NAMALWA (cell line): Measurements from ENCODE around the gene PSME4.
"Not testable (repeated sequence)": the region's sequence is repeated elsewhere in the genome, so short reads cannot be mapped to it uniquely, and the experiment has no call there.

Experiments
- DNase-seq: peaks from one replicate; pipeline ENCODE4 v3.0.0-alpha.2; 2015; ENCODE audit warnings: low spot score

PSME4 gene

DNA sequence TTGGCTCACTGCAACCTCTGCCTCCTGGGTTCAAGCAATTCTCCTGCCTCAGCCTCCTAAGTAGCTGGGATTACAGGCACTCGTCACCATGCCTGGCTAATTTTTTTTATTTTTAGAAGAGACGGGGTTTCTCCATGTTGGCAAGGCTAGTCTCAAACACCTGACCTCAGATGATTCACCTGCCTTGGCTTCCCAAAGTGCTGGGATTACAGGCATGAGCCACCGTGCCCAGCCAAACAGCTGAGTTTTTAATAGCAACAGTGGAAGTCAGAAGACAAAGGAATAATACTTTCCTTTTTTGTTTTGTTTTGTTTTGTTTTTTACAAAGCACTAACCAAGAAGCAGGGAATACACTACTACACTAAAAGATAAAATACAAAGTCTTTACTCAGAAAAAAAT is 127.9 kb downstream of the PSME4 start:
- DNase-seq: no peak

DNA sequence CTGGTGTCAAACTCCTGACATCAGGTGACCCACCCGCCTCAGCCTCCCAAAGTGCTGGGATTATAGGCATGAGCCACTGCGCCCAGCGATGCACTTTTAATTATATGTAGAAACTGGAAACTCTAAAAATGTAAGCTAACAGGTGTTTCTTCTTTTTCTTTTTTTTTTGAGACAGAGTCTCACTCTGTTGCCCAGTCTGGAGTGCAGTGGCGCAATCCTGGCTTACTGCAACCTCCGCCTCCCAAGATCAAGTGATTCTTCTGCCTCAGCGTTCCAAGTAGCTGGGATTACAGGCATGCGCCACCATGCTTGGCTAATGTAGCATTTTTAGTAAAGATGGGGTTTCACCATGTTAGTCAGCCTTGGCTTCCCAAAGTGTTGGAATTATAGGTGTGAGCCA is 129.1 kb downstream of the PSME4 start:
- DNase-seq: not testable (repeated sequence)

DNA sequence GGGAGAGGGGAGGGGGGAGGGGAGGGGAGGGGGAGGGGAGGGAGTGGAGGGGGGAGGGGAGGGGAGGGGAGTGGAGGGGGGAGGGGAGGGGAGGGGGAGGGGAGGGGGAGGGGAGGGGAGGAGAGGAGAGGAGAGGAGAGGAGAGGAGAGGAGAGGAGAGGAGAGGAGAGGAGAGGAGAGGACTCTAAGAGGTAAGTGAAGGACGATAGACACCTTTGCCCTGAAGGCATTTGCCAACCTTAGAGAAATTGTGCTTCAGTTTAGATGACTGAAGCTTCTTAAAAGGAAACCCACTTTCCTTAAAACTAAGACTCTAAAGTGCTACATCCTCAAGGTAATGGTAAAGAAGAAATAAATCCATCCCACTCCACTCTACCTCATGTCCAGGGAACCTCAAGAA is 130.2 kb downstream of the PSME4 start:
- no peak for DNase-seq

DNA sequence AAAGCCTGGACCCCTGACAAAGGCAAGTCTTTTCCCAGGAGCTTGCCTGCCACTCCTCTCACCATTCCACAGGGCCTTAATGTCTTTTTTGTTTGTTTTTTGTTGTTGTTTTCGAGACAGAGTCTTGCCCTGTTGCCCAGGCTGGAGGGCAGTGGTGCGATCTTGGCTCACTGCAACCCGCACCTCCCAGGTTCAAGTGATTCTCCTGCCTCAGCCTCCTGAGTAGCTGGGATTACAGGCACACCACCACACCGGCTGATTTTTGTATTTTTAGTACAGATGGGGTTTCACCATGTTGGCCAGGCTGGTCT is 140.9 kb downstream of the PSME4 start:
- not testable (repeated sequence) for DNase-seq

DNA sequence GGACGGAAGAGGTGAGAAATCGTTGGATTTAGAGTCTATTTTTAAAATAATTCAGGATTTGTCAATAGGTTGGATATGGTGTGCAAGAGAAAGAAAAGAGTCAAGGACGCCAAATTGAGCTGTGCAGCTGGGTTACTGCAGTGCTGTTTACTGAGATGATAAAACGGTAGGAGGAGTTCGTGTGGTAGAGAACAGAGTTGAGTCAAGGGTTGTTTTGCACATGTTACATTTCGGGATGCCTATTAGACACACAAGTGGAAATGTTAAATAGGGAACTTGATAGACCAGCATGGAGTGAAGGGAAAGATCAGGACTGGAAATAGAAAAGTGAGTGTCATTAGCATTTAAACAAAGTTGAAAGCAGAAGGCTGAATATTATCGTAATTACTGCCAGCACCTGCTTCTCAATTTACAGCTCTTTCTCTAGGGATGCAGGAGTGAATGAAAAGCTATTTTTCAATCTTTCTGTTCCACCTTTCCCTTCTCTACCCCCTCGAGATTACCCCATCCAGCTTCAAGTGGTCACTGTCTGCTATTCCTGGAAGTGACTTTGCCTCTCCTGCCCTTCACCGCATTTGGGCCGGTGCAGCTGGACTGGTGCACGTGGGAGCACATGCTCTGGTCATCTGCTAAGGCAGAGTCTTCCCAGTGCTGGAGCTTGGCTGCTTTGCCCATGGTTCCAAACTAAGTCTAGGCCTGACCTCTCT is 141.4 kb downstream of the PSME4 start:
- DNase-seq: no peak

DNA sequence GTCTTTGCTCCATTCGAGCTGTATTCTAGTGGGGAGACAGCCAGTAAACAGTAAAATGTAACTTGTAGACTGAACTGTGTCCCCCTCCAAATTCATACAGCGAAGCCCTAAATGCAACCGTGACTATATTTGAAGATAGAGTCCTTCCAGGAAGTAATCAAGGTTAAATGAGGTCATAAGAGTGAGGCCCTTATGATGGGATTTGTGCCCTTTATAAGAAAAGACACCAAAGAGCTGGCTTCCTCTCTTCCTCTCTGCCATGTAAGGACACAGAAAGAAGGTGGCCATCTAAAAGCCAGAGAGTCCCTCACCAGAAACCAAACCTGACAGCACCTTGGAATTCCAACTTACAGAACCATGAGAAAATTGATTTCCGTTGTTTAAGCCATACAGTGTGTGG is 142.5 kb downstream of the PSME4 start:
- no peak for DNase-seq

DNA sequence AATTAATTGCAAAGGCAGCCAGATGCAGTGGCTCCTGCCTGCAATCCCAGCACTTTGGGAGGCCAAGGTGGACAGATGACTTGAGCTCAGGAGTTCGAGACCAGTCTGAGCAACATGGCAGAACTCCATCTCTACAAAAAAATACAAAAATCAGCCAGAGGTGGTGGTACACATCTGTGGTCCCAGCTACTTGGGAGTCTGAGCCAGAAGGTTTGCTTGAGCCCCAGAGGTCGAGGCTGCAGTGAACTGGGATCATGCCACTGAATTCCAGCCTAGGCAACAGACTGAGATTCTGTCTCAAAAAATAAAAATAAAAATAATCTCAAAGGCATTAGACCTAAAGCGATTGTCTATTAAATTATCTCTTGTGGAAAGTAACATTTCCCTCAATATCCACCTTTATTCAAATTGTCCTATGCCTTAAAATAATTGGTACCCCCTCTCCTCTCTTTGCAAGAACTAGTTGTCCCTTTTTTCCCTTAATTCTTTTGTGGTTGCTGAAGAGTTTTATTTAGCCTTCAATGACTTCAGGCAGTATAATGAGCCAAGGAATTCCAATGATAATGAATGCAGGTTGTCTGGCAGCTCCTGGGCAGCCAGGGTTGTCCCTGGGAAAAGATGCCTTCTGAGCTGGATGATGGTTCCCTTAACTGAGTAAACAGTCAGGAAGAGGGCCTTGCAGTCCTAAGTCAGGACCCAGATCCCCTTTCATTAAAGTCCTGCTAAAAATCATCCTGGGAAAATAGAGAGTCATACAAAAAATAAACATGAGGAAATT is 143.2 kb downstream of the PSME4 start:
- no peak for DNase-seq

DNA sequence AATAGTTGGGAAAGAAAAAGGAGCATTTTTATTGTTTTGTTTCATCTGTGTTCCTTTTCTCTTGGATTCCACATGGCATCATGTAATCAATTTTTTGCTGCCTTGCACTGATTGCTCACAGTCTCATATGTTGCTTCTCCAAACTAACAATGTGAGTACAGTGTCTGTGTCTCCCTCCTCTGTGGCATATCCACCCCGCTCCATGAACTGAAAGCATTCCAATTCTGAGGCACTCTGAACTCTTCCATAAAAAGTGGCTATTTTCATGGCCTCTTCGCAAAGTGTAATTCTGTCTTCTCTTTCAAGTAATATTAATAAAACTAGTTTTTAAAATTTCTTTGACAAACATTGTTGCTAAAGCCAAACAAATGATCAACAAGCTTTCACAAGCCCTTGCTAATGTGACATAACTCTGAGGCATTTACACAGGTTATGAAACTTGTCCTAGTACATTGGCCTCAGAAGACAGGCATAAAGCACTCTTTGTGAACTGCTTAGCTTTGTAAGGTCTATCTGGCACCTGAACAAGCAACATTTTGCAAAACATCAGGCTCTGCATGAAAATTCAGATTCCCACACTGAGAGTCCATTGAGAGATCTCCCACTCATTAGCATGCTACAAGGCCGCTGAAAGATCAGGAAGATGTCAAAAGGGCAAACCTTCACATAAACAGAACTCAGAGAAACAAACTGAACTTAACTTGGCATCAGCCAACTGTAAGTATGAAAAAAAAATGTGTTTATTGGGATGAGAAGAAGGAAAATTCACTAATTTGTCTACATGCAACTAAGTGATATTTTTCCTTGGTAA is 144.0 kb downstream of the PSME4 start:
- DNase-seq: no peak

DNA sequence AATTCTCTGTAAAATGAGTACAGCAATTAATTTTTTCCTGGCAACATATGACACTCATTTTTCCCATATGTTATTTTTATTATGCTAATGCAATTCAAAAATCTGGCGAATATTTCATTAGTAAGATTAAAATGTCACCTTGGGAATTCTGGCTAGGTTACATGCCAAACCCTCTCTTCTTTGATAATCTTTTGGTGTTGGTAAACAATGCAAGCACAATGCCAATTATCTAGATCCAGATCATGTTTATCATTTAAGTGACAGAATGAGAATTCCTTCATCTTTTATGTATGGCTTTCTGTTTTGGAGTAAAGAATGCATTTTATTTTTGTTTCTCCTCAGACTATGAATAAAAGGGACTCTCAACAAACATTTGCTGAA is 144.8 kb downstream of the PSME4 start:
- no peak for DNase-seq

DNA sequence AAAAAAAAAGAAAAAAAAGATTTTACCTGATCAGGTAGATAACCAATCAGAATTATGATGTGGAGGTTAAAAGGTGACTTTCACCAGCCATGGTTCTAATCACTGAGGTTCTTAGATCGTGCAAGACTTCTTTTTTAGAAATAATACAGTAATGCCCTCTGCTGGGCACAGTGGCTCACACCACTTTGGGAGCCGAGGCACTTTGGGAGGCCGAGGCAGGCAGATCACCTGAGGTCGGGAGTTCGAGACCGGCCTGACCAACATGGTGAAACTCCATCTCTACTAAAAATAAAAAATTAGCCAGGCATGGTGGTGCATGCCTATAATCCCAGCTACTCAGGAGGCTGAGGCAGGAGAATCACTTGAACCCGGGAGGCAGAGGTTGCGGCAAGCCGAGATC is 147.2 kb downstream of the PSME4 start:
- DNase-seq: peak; percentile 52

DNA sequence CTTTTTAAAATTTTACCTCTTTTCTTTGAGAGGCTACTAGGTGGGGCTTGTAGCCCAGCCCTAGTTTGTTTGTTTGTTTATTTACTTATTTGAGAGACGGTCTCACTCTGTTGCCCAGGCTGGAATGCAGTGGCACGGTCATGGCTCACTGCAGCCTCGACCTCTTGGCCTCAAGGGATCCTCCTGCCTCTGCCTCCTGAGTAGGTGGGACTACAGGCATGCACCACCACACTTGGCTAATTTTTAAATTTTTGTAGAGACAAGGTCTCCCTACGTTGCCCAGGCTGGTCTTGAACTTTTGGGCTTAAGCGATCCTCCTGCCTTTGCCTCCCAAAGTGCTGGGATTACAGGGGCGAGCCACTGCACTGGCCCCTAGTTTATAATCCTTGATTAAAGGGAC is 149.0 kb downstream of the PSME4 start:
- DNase-seq: no peak

DNA sequence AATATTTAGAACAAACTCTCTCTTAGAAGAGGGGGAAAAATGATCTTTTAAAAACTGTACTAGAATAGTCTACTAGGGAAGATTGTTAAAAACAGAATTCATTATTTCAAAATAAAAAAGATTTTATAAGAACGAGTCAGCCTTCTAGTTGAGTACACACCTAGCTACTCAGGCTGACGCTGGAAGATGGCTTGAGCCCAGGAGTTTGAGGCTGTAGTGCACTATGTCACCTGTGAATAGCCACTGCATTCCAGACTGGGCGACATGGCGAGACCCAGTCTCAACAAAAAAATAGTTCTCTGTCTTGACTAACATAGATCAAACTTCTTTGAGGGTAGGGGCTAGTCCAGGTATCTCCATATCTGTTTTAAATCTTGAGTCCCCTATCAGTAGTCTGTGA is 150.1 kb downstream of the PSME4 start:
- no peak for DNase-seq

DNA sequence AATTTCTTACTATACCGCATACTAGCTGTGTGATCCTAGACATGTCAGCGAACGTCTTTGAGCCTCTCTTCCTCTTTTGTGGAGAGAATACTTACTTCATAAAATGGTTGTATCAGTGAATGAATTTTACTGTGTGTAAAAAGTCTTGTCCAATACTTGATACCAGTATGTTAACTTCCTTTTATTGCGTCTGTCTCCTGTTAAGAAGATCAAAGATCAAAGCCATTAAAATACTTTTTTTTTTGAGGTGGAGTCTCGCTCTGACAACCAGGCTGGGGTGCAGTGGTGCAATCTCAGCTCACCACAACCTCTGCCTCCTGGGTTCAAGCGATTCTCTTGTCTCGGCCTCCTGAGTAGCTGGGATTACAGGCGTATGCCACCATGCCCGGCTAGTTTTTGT is 150.7 kb downstream of the PSME4 start:
- no peak for DNase-seq

DNA sequence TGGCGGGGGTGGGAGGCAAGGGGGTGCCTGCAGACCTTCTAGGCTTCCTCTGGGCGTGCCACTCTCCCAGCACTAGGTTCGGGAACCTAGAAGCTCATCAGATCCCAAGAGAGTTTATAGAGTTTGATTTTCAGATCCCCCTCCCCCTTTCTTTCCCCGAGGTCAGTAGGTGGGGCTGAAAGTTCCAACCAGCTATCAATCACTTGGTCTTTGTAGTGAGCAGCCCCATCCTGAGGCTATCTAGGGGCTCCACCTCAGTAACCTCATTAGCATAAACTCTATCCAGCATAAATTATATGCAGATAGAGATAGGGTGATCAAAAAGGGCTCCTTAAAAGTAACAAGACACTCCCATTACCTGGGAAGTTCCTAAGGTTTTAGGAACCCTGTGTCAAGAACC is 151.2 kb downstream of the PSME4 start:
- no peak for DNase-seq

DNA sequence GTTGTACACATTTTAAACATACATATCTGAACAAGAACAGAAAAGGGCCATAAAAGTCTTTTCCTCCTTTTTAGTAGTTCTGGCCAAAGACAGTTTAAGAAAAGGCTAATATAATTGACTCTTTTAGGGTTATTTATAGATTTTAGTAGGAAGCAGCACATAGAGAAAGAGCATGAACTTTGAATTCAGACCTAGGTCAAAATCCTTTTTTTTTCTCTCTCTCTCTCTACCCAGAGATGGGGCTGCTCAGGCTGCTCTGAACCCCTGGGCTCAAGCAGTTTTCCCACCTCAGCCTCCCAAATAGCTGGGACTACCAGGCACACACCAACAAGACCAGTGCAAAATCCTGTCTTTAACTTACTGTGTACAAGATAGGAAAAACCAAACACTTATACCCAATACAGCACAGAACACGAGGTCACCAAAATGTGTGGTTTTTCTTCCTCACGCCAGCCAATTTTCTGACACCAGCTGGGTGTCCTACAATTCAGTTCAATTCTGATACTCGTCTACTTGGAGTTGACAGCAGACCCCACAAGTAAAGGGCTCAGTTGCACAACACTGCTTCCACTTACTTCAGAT is 151.8 kb downstream of the PSME4 start:
- DNase-seq: no peak
